HCT116 (cell line): ENCODE data around the gene FGF1. TPM values are rescaled to one million over a fixed set of nuclear protein-coding genes. Genes with fewer than 3 reads are reported as not detected.

Experiments used
- ATAC-seq: fragments of 200-7000 bp; cut with Tn5 transposase; 2 replicates; pipeline ENCODE4 v1.9.1; 2020; ENCODE audit warnings: mild to moderate bottlenecking, moderate library complexity
- BruUV-seq: library from RNA; stranded (reverse); fragments of 400-500 nt; replicated peaks from 2 replicates; lab custom pipeline; 2021; lab: Mats Ljungman, UMichigan
- CTCF ChIA-PET: fragments of 300-600 bp; sonication (Branson Sonifier 250); formaldehyde crosslinking; loops from one replicate; lab custom pipeline; 2021; ENCODE audit warnings: antibody characterized with exemption; lab: Charles Lee
- POLR2A ChIA-PET: fragments of 300-600, 350-600 bp; sonication (Branson Sonifier 250); formaldehyde crosslinking; loops from one replicate; lab custom pipeline; 2021; ENCODE audit warnings: antibody characterized with exemption; lab: Charles Lee
- RAD21 ChIA-PET, 2 experiments: fragments of 300-600 bp; sonication (Branson Sonifier 250); formaldehyde crosslinking; loops; one replicate each; lab custom pipeline; 2023; ENCODE audit warnings: low total read pairs in 2 of 2; ENCODE audit not compliant: uncharacterized antibody in 2 of 2, unreplicated experiment in 2 of 2, low non-redundant PET in 1 of 2; lab: Charles Lee
- DNase-seq: peaks from one replicate; pipeline ENCODE4 v3.0.0-alpha.2; 2010; ENCODE audit warnings: low read depth, low spot score
- H2AFZ ChIP-seq: fragments of 200-600 bp; shearing (Covaris generic), sonication (generic); 2 replicates; pipeline ENCODE4 v1.6.1; 2017; ENCODE audit warnings: low read depth, mixed run types, mixed read lengths, antibody characterized with exemption, low read length; ENCODE audit not compliant: poor library complexity, severe bottlenecking
- H3K27ac ChIP-seq: 2 replicates; pipeline ENCODE4 v1.5.1; 2012; ENCODE audit warnings: low read depth, low read length
- H3K27me3 ChIP-seq: fragments of 200-600 bp; sonication (generic); 2 replicates; pipeline ENCODE4 v1.6.1; 2016; ENCODE audit warnings: mixed run types, low read length, mixed read lengths; ENCODE audit not compliant: insufficient read depth
- H3K36me3 ChIP-seq, 2 experiments: fragments of 200-500 bp in 1 of 2; fragments of 200-600 bp in 1 of 2; sonication (Bioruptor generic) in 1 of 2; sonication (generic) in 1 of 2; 2 replicates each; pipeline versions ENCODE4 v1.5.1 to v1.6.1; 2014 to 2016; ENCODE audit warnings: low read length in 2 of 2, inconsistent platforms in 1 of 2, mixed read lengths in 1 of 2, mixed run types in 1 of 2; ENCODE audit not compliant: insufficient read depth in 2 of 2, control insufficient read depth in 1 of 2
- H3K4me1 ChIP-seq, 2 experiments: fragments of 200-600 bp in 1 of 2; sonication (generic) in 1 of 2; 2 replicates each; pipeline versions ENCODE4 v1.5.1 to v1.6.1; 2012 to 2017; ENCODE audit warnings: low read length in 2 of 2, inconsistent platforms in 1 of 2, mild to moderate bottlenecking in 1 of 2, mixed read lengths in 1 of 2, mixed run types in 1 of 2, moderate library complexity in 1 of 2; ENCODE audit not compliant: insufficient read depth in 2 of 2, control insufficient read depth in 1 of 2
- H3K4me2 ChIP-seq: fragments of 200-600 bp; sonication (generic); 2 replicates; pipeline ENCODE4 v1.6.1; 2017; ENCODE audit warnings: mixed run types, low read length, mixed read lengths
- H3K4me3 ChIP-seq, 2 experiments: fragments of 200-600 bp in 1 of 2; sonication (generic) in 1 of 2; replicated peaks in 1 of 2; 2 replicates each; pipeline ENCODE4 v1.5.1; 2011 to 2016; ENCODE audit warnings: low read length in 2 of 2, control low read depth in 1 of 2, low read depth in 1 of 2, mild to moderate bottlenecking in 1 of 2, mixed read lengths in 1 of 2, mixed run types in 1 of 2
- H3K79me2 ChIP-seq: fragments of 200-600 bp; sonication (generic); 2 replicates; pipeline ENCODE4 v1.6.1; 2017; ENCODE audit warnings: mild to moderate bottlenecking, mixed run types, low read length, moderate library complexity, mixed read lengths; ENCODE audit not compliant: insufficient read depth
- H3K9ac ChIP-seq: fragments of 200-600 bp; sonication (generic); 2 replicates; pipeline ENCODE4 v1.6.1; 2016; ENCODE audit warnings: low read length, mixed read lengths
- H3K9me2 ChIP-seq: fragments of 200-600 bp; sonication (generic), shearing (Covaris generic); 2 replicates; pipeline ENCODE4 v1.6.1; 2017; ENCODE audit warnings: mixed run types, mild to moderate bottlenecking, moderate library complexity; ENCODE audit not compliant: insufficient read depth
- H3K9me3 ChIP-seq, 2 experiments: fragments of 200-500 bp in 1 of 2; fragments of 200-600 bp in 1 of 2; sonication (Bioruptor generic) in 1 of 2; sonication (generic) in 1 of 2; 2 replicates each; pipeline ENCODE4 v1.6.1; 2014 to 2017; ENCODE audit warnings: low read length in 2 of 2, mixed read lengths in 2 of 2, inconsistent platforms in 1 of 2, low read depth in 1 of 2, mild to moderate bottlenecking in 1 of 2, mixed run types in 1 of 2, moderate library complexity in 1 of 2; ENCODE audit not compliant: control insufficient read depth in 1 of 2, insufficient read depth in 1 of 2
- H4K20me1 ChIP-seq: fragments of 200-600 bp; sonication (generic), shearing (Covaris generic); 2 replicates; pipeline ENCODE4 v1.6.1; 2017; ENCODE audit warnings: mixed run types, mild to moderate bottlenecking, moderate library complexity; ENCODE audit not compliant: insufficient read depth
- ATF3 ChIP-seq: IDR thresholded peaks from 2 replicates; pipeline ENCODE4 v1.6.1; 2012
- EZH2 ChIP-seq: fragments of 200-600 bp; sonication (generic); IDR thresholded peaks from 2 replicates; pipeline ENCODE4 v1.6.1; 2017; ENCODE audit warnings: antibody characterized with exemption, mixed run types
- EZH2phosphoT487 ChIP-seq: fragments of 200-600 bp; IDR thresholded peaks from 2 replicates; pipeline ENCODE4 v1.6.1; 2018; ENCODE audit warnings: antibody characterized with exemption, borderline replicate concordance
- FOSL1 ChIP-seq: IDR thresholded peaks from 2 replicates; pipeline ENCODE4 v1.6.1; 2012; ENCODE audit warnings: low read depth
- MAX ChIP-seq: IDR thresholded peaks from 2 replicates; pipeline ENCODE4 v1.6.1; 2012
- POLR2A ChIP-seq: IDR thresholded peaks from 2 replicates; pipeline ENCODE4 v1.7.0; 2011; ENCODE audit warnings: borderline replicate concordance; ENCODE audit not compliant: insufficient read depth, insufficient read length; ENCODE audit errors: extremely low read depth
- POLR2AphosphoS5 ChIP-seq: IDR thresholded peaks from 2 replicates; pipeline ENCODE4 v1.6.1; 2011; ENCODE audit warnings: mild to moderate bottlenecking, low read depth, low read length, moderate library complexity
- SIN3A ChIP-seq: IDR thresholded peaks from 2 replicates; pipeline ENCODE4 v1.6.1; 2012; ENCODE audit warnings: low read depth
- TCF7L2 ChIP-seq: IDR thresholded peaks from 2 replicates; pipeline ENCODE4 v1.7.0; 2011; ENCODE audit warnings: borderline replicate concordance, inconsistent platforms; ENCODE audit not compliant: insufficient read depth, insufficient read length; ENCODE audit errors: extremely low read depth
- ZBTB33 ChIP-seq: IDR thresholded peaks from 2 replicates; pipeline ENCODE4 v1.6.1; 2011; ENCODE audit warnings: mild to moderate bottlenecking, low read length, moderate library complexity; ENCODE audit not compliant: insufficient replicate concordance; ENCODE audit errors: extremely low read depth
- ZNF274 ChIP-seq: fragments of 200-500 bp; sonication (Bioruptor generic); IDR thresholded peaks from 2 replicates; pipeline ENCODE4 v1.6.1; 2014; ENCODE audit warnings: mild to moderate bottlenecking, low read depth, low read length, inconsistent platforms
- intact Hi-C: fragments of 100-400 bp; cut with micrococcal nuclease; formaldehyde crosslinking; loops from 2 replicates; pipeline ENCODE4 v1.10.0; 2022
- total RNA-seq: library from RNA; stranded (reverse); gene quantifications from one replicate; pipeline ENCODE4 v1.2.1, GENCODE V29; 2021; ENCODE audit not compliant: unreplicated experiment

Gene FGF1
- total RNA-seq, 1 experiment from 2014 or later, result not detected

GRCh38 chr5:142612494-142613270 is 73.2 kb downstream of the FGF1 start:
- ATAC-seq (no peak), DNase-seq (no peak)
- Histone ChIP-seq H2AFZ (no peak overlapping the region), H3K9me3 (no peaks in the 10 kb centered on the region), H3K79me2 (no peaks in the 10 kb centered on the region), H3K27ac (no peak overlapping the region), H3K9me2 (no peaks in the 10 kb centered on the region), H3K9ac (no peak overlapping the region), H3K27me3 (no peaks in the 10 kb centered on the region), H4K20me1 (no peaks in the 10 kb centered on the region), H3K36me3 (no peaks in the 10 kb centered on the region), H3K4me3 (no peak overlapping the region), H3K4me1 (peaks cover 0 to 1% of the 10 kb centered on the region in 2 experiments; a peak in 1 of 4 replicates)
- intact Hi-C loops, result loop anchor here (5.0 kb wide), 1 partner anchor 270 kb away; no protein-coding TSS in a partner anchor
- POLR2A ChIA-PET, result no interaction called here
- BruUV-seq, result no TSS peak
- CTCF ChIA-PET, result interaction anchor here (1.3 kb wide), 1 partner anchor 86 kb away, joined by 3 read pairs; no protein-coding TSS in a partner anchor
- RAD21 ChIA-PET, result no interaction called here
- no peak for TF ChIP-seq ATF3
- no peak for TF ChIP-seq EZH2
- no peak for TF ChIP-seq FOSL1
- TF ChIP-seq EZH2phosphoT487, result no peak
- TF ChIP-seq POLR2A, result no peak
- no peak for TF ChIP-seq SIN3A
- no peak for TF ChIP-seq TCF7L2
- no peak for TF ChIP-seq ZNF274
- no peak for TF ChIP-seq POLR2AphosphoS5
- no peak for TF ChIP-seq MAX
- no peak for TF ChIP-seq ZBTB33
- TF ChIP-seq, all 23 proteins: peak for 0
- H3K4me2 ChIP-seq, result no peak overlapping the region
